Aorta (tissue), 5 donors: Measurements from ENCODE around the gene NDFIP1. TPM values are rescaled to one million over a fixed set of nuclear protein-coding genes. Genes with fewer than 3 reads are reported as not detected.
"Not testable (repeated sequence)": the region's sequence is repeated elsewhere in the genome, so short reads cannot be mapped to it uniquely, and the experiment has no call there.

Experiments used
- ATAC-seq: fragments of 200-7000 bp; cut with Tn5 transposase; one replicate; pipeline ENCODE4 v1.9.1; 2022; ENCODE audit warnings: moderate library complexity; ENCODE audit not compliant: low FRiP score
- DNase-seq, 2 donors: peaks; one replicate each; pipeline ENCODE4 v3.0.0-alpha.2; 2020
- H3K27ac ChIP-seq, 2 donors: one replicate each; pipeline ENCODE4 v1.5.1; 2013; ENCODE audit warnings: low read length in 2 of 2, mild to moderate bottlenecking in 2 of 2, moderate library complexity in 2 of 2, control low read depth in 1 of 2, inconsistent platforms in 1 of 2, low read depth in 1 of 2
- H3K27me3 ChIP-seq, 2 donors: one replicate each; pipeline ENCODE4 v1.6.1; 2013; ENCODE audit warnings: control low read depth in 1 of 2, low read length in 1 of 2, mild to moderate bottlenecking in 1 of 2, moderate library complexity in 1 of 2; ENCODE audit not compliant: insufficient read depth in 2 of 2, control insufficient read depth in 1 of 2
- H3K36me3 ChIP-seq, 2 donors: one replicate each; pipeline ENCODE4 v1.6.1; 2013; ENCODE audit warnings: control low read depth in 1 of 2, low read length in 1 of 2, mild to moderate bottlenecking in 1 of 2; ENCODE audit not compliant: insufficient read depth in 2 of 2, control insufficient read depth in 1 of 2
- H3K4me1 ChIP-seq, 2 donors: one replicate each; pipeline ENCODE4 v1.6.1; 2013; ENCODE audit warnings: low read length in 2 of 2, control low read depth in 1 of 2, mild to moderate bottlenecking in 1 of 2, moderate library complexity in 1 of 2; ENCODE audit not compliant: insufficient read depth in 2 of 2, control insufficient read depth in 1 of 2
- H3K4me3 ChIP-seq, 2 donors: one replicate each; pipeline ENCODE4 v1.5.1; 2013; ENCODE audit warnings: low read length in 2 of 2, control low read depth in 1 of 2, mild to moderate bottlenecking in 1 of 2
- H3K9me3 ChIP-seq: one replicate; pipeline ENCODE4 v1.6.1; 2013; ENCODE audit warnings: mild to moderate bottlenecking, low read length; ENCODE audit not compliant: control insufficient read depth
- WGBS, 2 donors: extraction: QIAGEN DNeasy Blood & Tissue Kit; methylation state at CpG; one replicate each; pipeline ENCODE4 v1.1.7; 2013; 5-methylcytosine and 5-hydroxymethylcytosine counted together
- intact Hi-C, 2 donors: fragments of 100-400 bp; cut with DNase I; formaldehyde crosslinking; loops; one replicate each; pipeline versions ENCODE4 v1.14.2 to v1.15.0; 2022
- polyA plus RNA-seq, 2 donors: library from polyadenylated mRNA; stranded (reverse); fragments of 200-250 nt; gene quantifications; one replicate each; pipeline ENCODE4 v1.2.3, GENCODE V29; 2013
- total RNA-seq, 2 donors: library from RNA; stranded (reverse); fragmentation: NEBNext Ultra II Directional; extraction: Animal tissue kit (Norgen Biotek cat#: 25700); gene quantifications; one replicate each; pipeline ENCODE4 v1.2.1, GENCODE V29; 2021
- donor health status: healthy with polysubstance abuse.
- donor health status: Bipolar disorder and iron deficiency.
- donor health status: DM: no; HTN: no; CAD: no.
- donor health status: DM: no; HTN: no; CAD: no.
- donor health status: DM: yes; HTN: yes; CAD: no.

NDFIP1 gene
- total and polyA plus RNA-seq, 4 donors = 45.0 to 120 (median 78.6) TPM

DNA sequence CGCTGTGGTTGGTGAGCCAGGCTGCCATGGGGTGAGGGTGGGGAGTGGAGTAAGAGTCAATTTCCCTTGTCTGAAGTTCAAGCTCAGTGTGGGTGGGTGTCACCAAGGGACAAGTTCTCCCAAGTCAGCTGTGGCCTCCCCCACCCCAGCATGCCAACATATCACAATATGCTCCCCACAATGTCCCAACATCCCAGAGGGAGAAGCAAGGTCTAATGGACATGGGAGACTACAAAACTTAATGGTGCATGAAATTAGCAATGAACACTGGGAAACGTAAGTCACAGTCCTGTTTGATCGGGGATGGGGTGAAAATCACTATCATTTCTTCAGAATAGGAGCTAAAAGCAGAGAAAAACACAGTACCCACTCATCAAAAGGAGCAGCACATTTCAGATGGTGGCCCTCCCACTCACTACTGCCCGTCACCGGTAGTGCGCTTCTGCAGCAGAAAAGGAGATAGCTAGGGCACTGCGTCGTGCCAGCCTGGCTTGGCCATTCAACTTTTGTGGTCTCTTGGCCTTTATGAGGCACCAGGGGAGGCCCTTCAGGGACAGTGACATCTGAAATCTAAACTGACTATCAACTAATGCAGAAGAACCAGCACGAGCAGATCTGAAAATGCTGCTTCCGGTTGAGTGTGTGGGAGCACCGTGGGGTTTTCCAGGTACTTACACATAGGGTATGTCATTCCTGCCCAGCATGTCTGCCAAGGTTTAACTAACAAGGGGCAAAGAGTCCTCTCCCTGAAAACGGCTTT, 20.5 kb upstream of the NDFIP1 start:
- intact Hi-C loops = no loop called here
- ATAC-seq (no peak), DNase-seq (no peak)
- H3K9me3 ChIP-seq = no peaks in the 10 kb centered on the region
- no peak overlapping the region for H3K4me3 ChIP-seq
- 94 to 96% methylated on average over 12 of the region's 12 CpGs for WGBS, 2 donors
- no peaks in the 10 kb centered on the region for H3K4me1 ChIP-seq
- H3K27me3 ChIP-seq = no peaks in the 10 kb centered on the region
- H3K36me3 ChIP-seq = no peaks in the 10 kb centered on the region
- H3K27ac ChIP-seq = no peak overlapping the region

DNA sequence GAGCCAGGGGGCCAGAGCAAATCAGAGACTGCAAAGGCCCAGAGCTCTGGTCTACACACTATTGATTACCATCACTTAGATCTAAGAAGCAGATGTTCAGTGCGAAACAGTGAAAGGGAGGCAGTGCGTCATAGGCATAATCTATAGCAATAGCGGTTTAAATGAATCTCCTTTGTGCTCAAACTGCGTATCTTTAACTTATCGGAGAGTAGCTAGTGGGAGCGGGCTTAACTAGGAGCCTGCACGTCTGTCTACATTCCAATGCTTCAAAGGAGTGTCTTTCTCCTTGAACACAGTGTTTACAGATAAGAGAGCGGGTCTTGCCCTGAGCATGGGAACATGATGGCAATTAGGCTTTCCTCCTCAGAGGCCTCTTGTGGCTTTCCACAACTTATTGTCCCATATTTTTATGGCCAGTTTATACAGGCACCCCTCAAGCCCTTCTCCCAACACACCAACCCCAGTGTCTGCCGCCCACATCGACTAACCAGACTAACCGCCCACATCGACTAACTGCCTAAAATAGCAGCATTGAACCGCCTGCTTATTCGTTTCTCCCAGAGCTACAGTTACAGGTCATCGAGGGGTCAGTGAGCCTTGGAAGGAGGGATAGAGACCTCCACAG, 19.6 kb upstream of the NDFIP1 start:
- intact Hi-C loops, H3K9me3 ChIP-seq, DNase-seq, H3K4me3 ChIP-seq, ATAC-seq, H3K4me1 ChIP-seq, H3K36me3 ChIP-seq, H3K27me3 ChIP-seq, H3K27ac ChIP-seq: not testable (repeated sequence)
- 70 to 76% methylated on average over 15 of the region's 15 CpGs for WGBS, 2 donors

DNA sequence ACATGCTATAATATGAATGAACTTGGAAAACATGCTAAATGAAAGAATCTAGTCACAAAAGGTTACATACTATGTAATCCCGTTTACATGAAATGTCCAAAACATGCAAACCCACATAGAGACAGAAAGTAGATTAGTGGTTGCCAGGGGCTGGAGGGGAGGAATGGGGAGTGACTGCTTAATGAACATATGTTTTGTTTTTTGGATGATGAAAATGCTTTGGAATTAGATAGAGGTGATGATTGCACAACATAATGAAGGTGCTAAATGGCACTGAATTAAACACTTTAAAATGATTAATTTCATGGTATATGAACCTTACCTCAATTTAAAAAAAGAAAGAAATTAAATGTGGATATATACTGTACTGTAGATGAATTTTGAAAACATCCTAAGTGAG, 17.6 kb upstream of the NDFIP1 start:
- 85 to 89% methylated on average over 1 of the region's 1 CpG for WGBS, 2 donors
- Histone ChIP-seq H3K4me3 (no peak overlapping the region), H3K36me3 (no peaks in the 10 kb centered on the region), H3K27ac (no peak overlapping the region), H3K4me1 (no peaks in the 10 kb centered on the region), H3K27me3 (no peaks in the 10 kb centered on the region), H3K9me3 (no peaks in the 10 kb centered on the region)
- DNase-seq (no peak), ATAC-seq (no peak)
- intact Hi-C loops = no loop called here

- no peak for DNase-seq
- Histone ChIP-seq H3K27me3 (no peaks in the 10 kb centered on the region), H3K36me3 (no peaks in the 10 kb centered on the region), H3K4me3 (no peak overlapping the region), H3K4me1 (no peaks in the 10 kb centered on the region), H3K9me3 (no peaks in the 10 kb centered on the region), H3K27ac (no peak overlapping the region)
- 28 to 65% methylated on average over 2 of the region's 2 CpGs for WGBS, 2 donors
- intact Hi-C loops = no loop called here
- ATAC-seq = no peak
Observed at GRCh38 chr5:142091922-142092321, 16.7 kb upstream of the NDFIP1 start.

GRCh38 chr5:142095035-142095434, 13.5 kb upstream of the NDFIP1 start:
- no peaks in the 10 kb centered on the region for H3K4me1 ChIP-seq
- intact Hi-C loops = loop anchor here (2.0 to 5.0 kb wide), 2 partner anchors 30 to 33 kb away; no protein-coding TSS in a partner anchor
- H3K27ac ChIP-seq = peak overlapping the region; percentile 8 to 37
- H3K27me3 ChIP-seq = no peaks in the 10 kb centered on the region
- no peaks in the 10 kb centered on the region for H3K36me3 ChIP-seq
- no peaks in the 10 kb centered on the region for H3K9me3 ChIP-seq
- DNase-seq = no peak
- no peak overlapping the region for H3K4me3 ChIP-seq
- no peak for ATAC-seq
- 10 to 21% methylated on average over 4 of the region's 4 CpGs for WGBS, 2 donors

DNA sequence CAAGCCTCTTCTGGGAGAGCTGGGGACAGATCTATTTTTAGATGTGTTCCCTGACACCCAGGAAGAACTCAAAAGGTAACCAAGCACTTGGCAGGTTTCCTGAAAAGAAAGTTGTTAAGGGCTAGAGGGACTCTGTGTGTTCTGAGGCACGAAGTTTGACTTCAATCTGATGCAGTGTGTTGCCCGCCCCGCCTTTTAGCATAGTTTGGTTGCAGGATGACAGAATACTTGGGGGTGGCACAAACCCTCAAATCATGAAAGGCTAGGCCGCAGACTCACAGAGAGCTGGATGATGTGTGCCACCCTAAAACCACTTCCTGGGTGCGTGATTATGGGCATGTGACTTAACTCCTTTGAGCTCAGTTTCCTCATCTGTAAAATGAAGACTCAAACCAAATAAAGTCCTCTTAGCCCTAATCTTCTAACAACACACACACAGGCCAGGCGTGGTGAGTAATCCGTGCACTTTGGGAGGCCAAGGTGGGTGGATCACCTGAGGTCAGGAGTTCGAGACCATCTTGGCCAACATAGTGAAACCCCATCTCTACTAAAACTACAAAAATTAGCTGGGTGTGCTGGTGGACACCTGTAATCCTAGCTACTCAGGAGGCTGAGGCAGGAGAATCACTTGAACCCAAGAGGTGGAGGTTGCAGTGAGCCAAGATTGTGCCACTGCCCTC, 12.8 kb upstream of the NDFIP1 start:
- intact Hi-C loops = loop anchor here (2.0 to 5.0 kb wide), 2 partner anchors 31 to 33 kb away; no protein-coding TSS in a partner anchor
- H3K9me3 ChIP-seq = no peaks in the 10 kb centered on the region
- ATAC-seq = peak; percentile 47
- no peaks in the 10 kb centered on the region for H3K27me3 ChIP-seq
- WGBS, 2 donors = 41 to 64% methylated on average over 8 of the region's 8 CpGs
- DNase-seq = no peak
- peak overlapping the region in 1 of 2 donors; percentile 8 for H3K27ac ChIP-seq
- H3K4me1 ChIP-seq = no peaks in the 10 kb centered on the region
- no peaks in the 10 kb centered on the region for H3K36me3 ChIP-seq
- H3K4me3 ChIP-seq = no peak overlapping the region

- H3K27ac ChIP-seq = no peak overlapping the region
- no peaks in the 10 kb centered on the region for H3K4me1 ChIP-seq
- WGBS, 2 donors = 36 to 47% methylated on average over 3 of the region's 3 CpGs
- no peaks in the 10 kb centered on the region for H3K36me3 ChIP-seq
- DNase-seq = no peak
- intact Hi-C loops = loop anchor here in 1 of 2 donors (5.0 kb wide), 1 partner anchor 34 kb away; no protein-coding TSS in a partner anchor
- no peak overlapping the region for H3K4me3 ChIP-seq
- no peaks in the 10 kb centered on the region for H3K9me3 ChIP-seq
- no peaks in the 10 kb centered on the region for H3K27me3 ChIP-seq
- ATAC-seq = no peak
Observed at GRCh38 chr5:142096382-142096781, 12.2 kb upstream of the NDFIP1 start.

GRCh38 chr5:142097681-142098080, 10.9 kb upstream of the NDFIP1 start:
- Histone ChIP-seq H3K27me3 (no peaks in the 10 kb centered on the region), H3K4me3 (no peak overlapping the region)

More at GRCh38 chr5:142097681-142098080, 10.9 kb upstream of the NDFIP1 start:
- WGBS, 2 donors = 87 to 91% methylated on average over 9 of the region's 9 CpGs
- ATAC-seq = no peak
- intact Hi-C loops = loop anchor here in 1 of 2 donors (5.0 kb wide), 1 partner anchor 35 kb away; no protein-coding TSS in a partner anchor
- H3K9me3 ChIP-seq = no peaks in the 10 kb centered on the region
- H3K27ac ChIP-seq = no peak overlapping the region
- no peak for DNase-seq
- no peaks in the 10 kb centered on the region for H3K4me1 ChIP-seq
- H3K36me3 ChIP-seq = no peaks in the 10 kb centered on the region
